ENCODE results near the gene NDNF. TPM values are rescaled to one million over a fixed set of nuclear protein-coding genes. Genes with fewer than 3 reads are reported as not detected.

Gene NDNF
- total and polyA plus RNA-seq, 3 experiments from 2014 or later, result 0.13 to 0.18 TPM; not detected in 1

DNA sequence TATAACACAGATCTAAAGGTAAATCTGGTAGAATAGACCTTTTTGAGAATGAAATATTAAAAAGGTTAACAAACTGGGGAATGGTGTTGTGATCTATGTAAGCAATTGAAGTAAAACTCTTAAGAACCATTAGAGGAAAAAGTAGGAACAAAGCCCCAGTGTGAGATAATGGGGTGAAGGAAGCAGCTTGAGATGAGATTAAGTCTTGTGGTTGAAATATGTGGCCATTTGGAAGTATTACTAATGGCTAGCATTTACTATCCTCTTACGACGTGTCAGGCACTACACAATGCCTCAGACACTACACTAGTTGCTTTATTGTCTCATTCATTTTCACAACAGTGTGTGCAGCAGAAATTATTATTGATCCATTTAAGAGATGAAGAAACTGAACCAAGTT, 25.9 kb upstream of the NDNF start:
- Mint-ChIP-seq H3K36me3 (no peaks in the 10 kb centered on the region), H3K27ac (no peak overlapping the region), H3K4me3 (no peak overlapping the region), H3K9me3 (no peaks in the 10 kb centered on the region), H3K27me3 (no peaks in the 10 kb centered on the region), H3K4me1 (peaks cover 0 to 6% (median 0%) of the 10 kb centered on the region in 3 donors)
- H3K4me3 ChIP-seq (ENCODE audit: low read length), result no peak overlapping the region
- ChIA-PET POLR2A (no interaction called here), CTCF (no interaction called here)
- no peaks in the 10 kb centered on the region for H3K27me3 ChIP-seq (ENCODE audit: insufficient read depth, low read length, poor library complexity, severe bottlenecking)
- H3K4me1 ChIP-seq (ENCODE audit: insufficient read depth, low read length), result no peaks in the 10 kb centered on the region
- no peaks in the 10 kb centered on the region for H3K36me3 ChIP-seq (ENCODE audit: insufficient read depth, low read length)
- no peaks in the 10 kb centered on the region for H3K9me3 ChIP-seq (ENCODE audit: low read length)
- DNase-seq, result no peak
- H3K27ac ChIP-seq (ENCODE audit: low read depth, low read length), result no peak overlapping the region

DNA sequence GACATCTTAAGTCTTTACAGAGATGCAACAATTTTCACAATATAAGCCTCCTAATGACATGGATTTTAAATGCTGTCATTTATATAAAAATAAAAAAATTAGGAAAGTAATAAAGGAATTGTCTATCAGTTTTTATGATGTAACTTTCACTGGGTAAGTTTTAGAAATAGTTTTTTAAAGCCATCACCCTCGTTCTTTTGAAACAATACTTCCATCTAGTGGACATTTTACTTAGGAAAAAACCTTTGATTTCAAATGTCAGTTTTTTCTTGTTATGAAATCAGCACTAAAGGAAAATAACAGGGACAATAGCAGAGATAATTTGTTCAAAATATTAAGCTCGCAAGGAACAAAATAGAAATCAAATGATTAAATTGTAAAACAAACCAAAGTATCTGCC, 24.3 kb upstream of the NDNF start:
- Histone ChIP-seq H3K27me3 (ENCODE audit: insufficient read depth, low read length, poor library complexity, severe bottlenecking) (no peaks in the 10 kb centered on the region), H3K9me3 (ENCODE audit: low read length) (no peaks in the 10 kb centered on the region), H3K27ac (ENCODE audit: low read depth, low read length) (no peak overlapping the region), H3K36me3 (ENCODE audit: insufficient read depth, low read length) (no peaks in the 10 kb centered on the region), H3K4me1 (ENCODE audit: insufficient read depth, low read length) (no peaks in the 10 kb centered on the region), H3K4me3 (ENCODE audit: low read length) (no peak overlapping the region)
- Mint-ChIP-seq H3K4me3 (no peak overlapping the region), H3K4me1 (peaks cover 0 to 6% (median 0%) of the 10 kb centered on the region in 3 donors), H3K9me3 (no peaks in the 10 kb centered on the region), H3K36me3 (no peaks in the 10 kb centered on the region), H3K27me3 (no peaks in the 10 kb centered on the region), H3K27ac (no peak overlapping the region)
- POLR2A ChIA-PET, result no interaction called here
- DNase-seq, result peak in 2 of 5 donors; percentile 7 to 29
- CTCF ChIA-PET, result no interaction called here

- H3K27ac Mint-ChIP-seq, result no peak overlapping the region
- Histone ChIP-seq H3K4me1 (ENCODE audit: insufficient read depth, low read length) (no peaks in the 10 kb centered on the region), H3K27me3 (ENCODE audit: insufficient read depth, low read length, poor library complexity, severe bottlenecking) (no peaks in the 10 kb centered on the region), H3K27ac (ENCODE audit: low read depth, low read length) (no peak overlapping the region), H3K4me3 (ENCODE audit: low read length) (no peak overlapping the region), H3K36me3 (ENCODE audit: insufficient read depth, low read length) (no peaks in the 10 kb centered on the region), H3K9me3 (ENCODE audit: low read length) (no peaks in the 10 kb centered on the region)
- CTCF ChIA-PET, result no interaction called here
- H3K27me3 Mint-ChIP-seq, result no peaks in the 10 kb centered on the region
- H3K4me1 Mint-ChIP-seq, result peaks cover 0 to 6% (median 0%) of the 10 kb centered on the region in 3 donors
- no peaks in the 10 kb centered on the region for H3K36me3 Mint-ChIP-seq
- H3K4me3 Mint-ChIP-seq, result no peak overlapping the region
- H3K9me3 Mint-ChIP-seq, result no peaks in the 10 kb centered on the region
- DNase-seq, result no peak
- POLR2A ChIA-PET, result no interaction called here
Observed at GRCh38 chr4:121096191-121096590, 23.9 kb upstream of the NDNF start.

- no peak overlapping the region for H3K4me3 ChIP-seq (ENCODE audit: low read length)
- H3K4me1 ChIP-seq (ENCODE audit: insufficient read depth, low read length), result no peaks in the 10 kb centered on the region
- Mint-ChIP-seq H3K4me3 (no peak overlapping the region), H3K4me1 (no peaks in the 10 kb centered on the region), H3K27ac (no peak overlapping the region), H3K9me3 (no peaks in the 10 kb centered on the region), H3K36me3 (no peaks in the 10 kb centered on the region), H3K27me3 (no peaks in the 10 kb centered on the region)
- no peak overlapping the region for H3K27ac ChIP-seq (ENCODE audit: low read depth, low read length)
- ChIA-PET CTCF (no interaction called here), POLR2A (no interaction called here)
- H3K27me3 ChIP-seq (ENCODE audit: insufficient read depth, low read length, poor library complexity, severe bottlenecking), result no peaks in the 10 kb centered on the region
- DNase-seq, result no peak
- no peaks in the 10 kb centered on the region for H3K9me3 ChIP-seq (ENCODE audit: low read length)
- H3K36me3 ChIP-seq (ENCODE audit: insufficient read depth, low read length), result no peaks in the 10 kb centered on the region
Observed at GRCh38 chr4:121094297-121094966, 22.1 kb upstream of the NDNF start.

- H3K36me3 Mint-ChIP-seq, result no peaks in the 10 kb centered on the region
- H3K4me3 ChIP-seq (ENCODE audit: low read length), result no peak overlapping the region
- H3K9me3 Mint-ChIP-seq, result no peaks in the 10 kb centered on the region
- no peak overlapping the region for H3K27ac ChIP-seq (ENCODE audit: low read depth, low read length)
- ChIA-PET CTCF (no interaction called here), POLR2A (no interaction called here)
- H3K27me3 ChIP-seq (ENCODE audit: insufficient read depth, low read length, poor library complexity, severe bottlenecking), result no peaks in the 10 kb centered on the region
- H3K4me1 ChIP-seq (ENCODE audit: insufficient read depth, low read length), result no peaks in the 10 kb centered on the region
- H3K4me1 Mint-ChIP-seq, result no peaks in the 10 kb centered on the region
- no peak for DNase-seq
- no peak overlapping the region for H3K27ac Mint-ChIP-seq
- H3K27me3 Mint-ChIP-seq, result no peaks in the 10 kb centered on the region
- H3K9me3 ChIP-seq (ENCODE audit: low read length), result no peaks in the 10 kb centered on the region
- no peak overlapping the region for H3K4me3 Mint-ChIP-seq
- H3K36me3 ChIP-seq (ENCODE audit: insufficient read depth, low read length), result no peaks in the 10 kb centered on the region
Observed at GRCh38 chr4:121093261-121093660, 20.9 kb upstream of the NDNF start.

DNA sequence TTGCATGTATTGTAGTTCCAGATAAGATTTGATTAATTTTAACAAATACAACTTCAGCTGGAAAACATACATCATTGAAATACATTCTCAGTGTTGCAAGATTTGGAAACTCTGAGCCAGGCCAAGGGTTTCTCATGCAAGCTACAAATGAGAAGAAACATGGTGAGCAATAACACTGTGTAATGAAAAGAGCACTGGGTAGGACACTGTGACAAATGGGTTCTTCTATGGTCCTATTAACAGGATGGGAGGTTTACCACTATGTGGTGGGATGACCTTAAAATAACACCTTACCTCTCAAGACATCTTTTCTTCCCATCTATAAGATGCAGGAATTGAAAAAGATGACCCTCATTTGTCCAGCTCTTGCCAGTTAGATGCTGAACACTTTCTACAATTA, 19.6 kb upstream of the NDNF start:
- H3K4me3 Mint-ChIP-seq, result no peak overlapping the region
- POLR2A ChIA-PET, result no interaction called here
- no peaks in the 10 kb centered on the region for H3K36me3 Mint-ChIP-seq

GRCh38 chr4:121088867-121089266, 16.5 kb upstream of the NDNF start:
- H3K4me1 Mint-ChIP-seq, result no peaks in the 10 kb centered on the region
- peaks cover 0 to 3% (median 0%) of the 10 kb centered on the region in 3 donors for H3K36me3 Mint-ChIP-seq
- ChIA-PET POLR2A (no interaction called here), CTCF (no interaction called here)
- no peak for DNase-seq
- no peaks in the 10 kb centered on the region for H3K9me3 Mint-ChIP-seq
- H3K27me3 Mint-ChIP-seq, result peaks cover 3 to 10% of the 10 kb centered on the region in 2 donors
- Histone ChIP-seq H3K27ac (ENCODE audit: low read depth, low read length) (no peak overlapping the region), H3K27me3 (ENCODE audit: insufficient read depth, low read length, poor library complexity, severe bottlenecking) (no peaks in the 10 kb centered on the region), H3K9me3 (ENCODE audit: low read length) (no peaks in the 10 kb centered on the region), H3K4me3 (ENCODE audit: low read length) (no peak overlapping the region), H3K4me1 (ENCODE audit: insufficient read depth, low read length) (no peaks in the 10 kb centered on the region), H3K36me3 (ENCODE audit: insufficient read depth, low read length) (no peaks in the 10 kb centered on the region)
- peak overlapping the region in 1 of 8 donors; percentile 22 for H3K27ac Mint-ChIP-seq
- no peak overlapping the region for H3K4me3 Mint-ChIP-seq

More for the DNA sequence above, 19.6 kb upstream of the NDNF start:
- Histone ChIP-seq H3K9me3 (ENCODE audit: low read length) (no peaks in the 10 kb centered on the region), H3K27ac (ENCODE audit: low read depth, low read length) (no peak overlapping the region), H3K36me3 (ENCODE audit: insufficient read depth, low read length) (no peaks in the 10 kb centered on the region), H3K4me1 (ENCODE audit: insufficient read depth, low read length) (no peaks in the 10 kb centered on the region), H3K27me3 (ENCODE audit: insufficient read depth, low read length, poor library complexity, severe bottlenecking) (no peaks in the 10 kb centered on the region), H3K4me3 (ENCODE audit: low read length) (no peak overlapping the region)
- Mint-ChIP-seq H3K9me3 (no peaks in the 10 kb centered on the region), H3K4me1 (no peaks in the 10 kb centered on the region), H3K27ac (no peak overlapping the region), H3K27me3 (no peaks in the 10 kb centered on the region)
- CTCF ChIA-PET, result interaction anchor here (1.3 kb wide), 1 partner anchor 12 kb away, joined by 3 read pairs; no protein-coding TSS in a partner anchor
- DNase-seq, result no peak

DNA sequence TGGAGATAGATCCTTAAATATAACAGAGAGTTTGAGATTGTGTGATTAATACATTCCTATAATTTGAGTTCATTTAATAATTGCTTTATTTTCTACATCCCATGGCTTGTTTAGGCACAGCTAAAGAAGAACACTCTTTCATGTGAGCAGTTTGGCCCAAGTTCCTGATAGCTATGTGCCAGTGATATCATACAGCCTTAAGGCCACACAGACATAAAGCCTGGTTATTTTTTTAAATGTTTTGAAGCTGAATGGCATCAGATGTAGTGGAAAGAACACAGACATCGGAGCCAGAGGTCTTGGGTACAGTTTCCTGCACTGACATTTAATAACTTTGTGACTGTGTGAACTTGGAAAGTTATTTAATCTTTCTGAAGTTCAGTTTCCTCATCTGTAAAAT, 7.0 kb upstream of the NDNF start:
- H3K27me3 Mint-ChIP-seq, result peaks cover 17 to 42% of the 10 kb centered on the region in 2 donors

More for the DNA sequence above, 7.0 kb upstream of the NDNF start:
- Mint-ChIP-seq H3K4me1 (peaks cover 4 to 6% (median 5%) of the 10 kb centered on the region in 3 donors), H3K27ac (no peak overlapping the region), H3K36me3 (peaks cover 0 to 7% (median 0%) of the 10 kb centered on the region in 3 donors), H3K4me3 (no peak overlapping the region), H3K9me3 (no peaks in the 10 kb centered on the region)
- Histone ChIP-seq H3K4me1 (ENCODE audit: insufficient read depth, low read length) (no peaks in the 10 kb centered on the region), H3K27me3 (ENCODE audit: insufficient read depth, low read length, poor library complexity, severe bottlenecking) (peaks cover 6% of the 10 kb centered on the region), H3K27ac (ENCODE audit: low read depth, low read length) (no peak overlapping the region), H3K4me3 (ENCODE audit: low read length) (no peak overlapping the region), H3K36me3 (ENCODE audit: insufficient read depth, low read length) (no peaks in the 10 kb centered on the region), H3K9me3 (ENCODE audit: low read length) (no peaks in the 10 kb centered on the region)
- CTCF ChIA-PET, result interaction anchor here (1.3 kb wide), 1 partner anchor 12 kb away, joined by 3 read pairs; no protein-coding TSS in a partner anchor
- POLR2A ChIA-PET, result no interaction called here
- no peak for DNase-seq

Measured in CD8-positive, alpha-beta memory T cell (primary cell).